Measurements from ENCODE around the gene ZNF462. TPM values are rescaled to one million over a fixed set of nuclear protein-coding genes. Genes with fewer than 3 reads are reported as not detected.

Gene ZNF462
- total and polyA plus RNA-seq, 2 of the 4 experiments (the other 2 are of a cell fraction), result 6.1 to 18.8 TPM

GRCh38 chr9:106953174-106953573, 90.2 kb downstream of the ZNF462 start:
- Histone ChIP-seq H3K14ac (replicated peaks; ENCODE audit: low read depth, low read length) (no peak overlapping the region), H3K4me3 (ENCODE audit: insufficient read depth, low read depth, low read length) (no peak overlapping the region), H3K27ac (ENCODE audit: insufficient read depth, low read length) (no peak overlapping the region), H3K4ac (ENCODE audit: low read depth, low read length) (no peak overlapping the region), H4K5ac (ENCODE audit: low read depth, low read length) (no peak overlapping the region), H3K9ac (ENCODE audit: low read depth, low read length) (no peak overlapping the region), H3K36me3 (ENCODE audit: control insufficient read depth, insufficient read depth, low read length) (peaks cover 5% of the 10 kb centered on the region; the same call in 1 of the 2 replicates), H3K9me1 (ENCODE audit: insufficient read depth, low read length) (0 out of 2 replicates have a peak, but pooled peaks cover 2% of the 10 kb centered on the region), H4K91ac (ENCODE audit: insufficient read depth, low read depth, low read length) (no peak overlapping the region), H3K27me3 (ENCODE audit: control insufficient read depth, insufficient read depth, low read length) (no peaks in the 10 kb centered on the region), H2BK120ac (ENCODE audit: low read depth, low read length) (no peak overlapping the region), H4K20me1 (ENCODE audit: insufficient read depth, low read length) (no peaks in the 10 kb centered on the region), H2BK15ac (ENCODE audit: low read depth, low read length) (no peak overlapping the region), H3K9me3 (ENCODE audit: control insufficient read depth, insufficient read depth, low read length) (no peaks in the 10 kb centered on the region), H3K23ac (ENCODE audit: low read depth, low read length) (no peak overlapping the region), H3K4me2 (ENCODE audit: low read depth, low read length) (no peak overlapping the region), H3K18ac (ENCODE audit: low read depth, low read length) (no peak overlapping the region; the same call in 1 of the 2 replicates), H2BK20ac (ENCODE audit: low read depth, low read length) (no peak overlapping the region), H4K8ac (ENCODE audit: low read depth in 2 of 2, low read length in 2 of 2) (no peak overlapping the region), H3K4me1 (ENCODE audit: control insufficient read depth, insufficient read depth, low read length) (no peaks in the 10 kb centered on the region; the same call in 1 of the 2 replicates), H3K79me1 (ENCODE audit: low read depth in 1 of 2, low read length in 2 of 2) (no peaks in the 10 kb centered on the region), H3K56ac (ENCODE audit: extremely low read depth, insufficient read depth, low read length) (no peak overlapping the region), H2BK5ac (ENCODE audit: low read depth, low read length, poor library complexity, severe bottlenecking) (no peak overlapping the region), H2AK9ac (replicated peaks; ENCODE audit: low read depth, low read length, poor library complexity) (no peak overlapping the region), H2AK5ac (ENCODE audit: low read depth, low read length) (no peak overlapping the region), H2AFZ (replicated peaks; ENCODE audit: low read length, poor library complexity) (no peak overlapping the region)
- intact Hi-C loops (cut with micrococcal nuclease) (no loop called here), dilution Hi-C loops (cut with HindIII; ENCODE audit: low sequenced_read_pairs, unreplicated experiment) (no loop called here), in situ Hi-C loops (cut with MboI; ENCODE audit: low sequenced_read_pairs) (no loop called here)
- 55% methylated on average over 2 of the region's 3 CpGs; no CpG with 5 or more reads in 1 of the 2 experiments for WGBS, 2 experiments (ENCODE audit: extremely low coverage in 2 of 2, insufficient read length in 1 of 2)
- ATAC-seq (ENCODE audit: low read depth) (peak; percentile 81), DNase-seq (peak; percentile 88)
- BruUV-seq (replicated peaks), result no TSS peak
- ChIA-PET POLR2A (ENCODE audit: unreplicated experiment) (no interaction called here), CTCF (no interaction called here)
- TF ChIP-seq BHLHE40 (IDR thresholded peaks at IDR 0.05; ENCODE audit: low read depth, low read length) (peak; percentile 9; the same call in 1 of the 2 replicates), CEBPB (IDR thresholded peaks at IDR 0.05; ENCODE audit: low read depth, low read length) (peak; percentile 76), MAFK (IDR thresholded peaks at IDR 0.05; ENCODE audit: low read depth, low read length) (no peak), NFE2L2 (IDR thresholded peaks at IDR 0.05; ENCODE audit: low read depth, low read length) (no peak), RFX5 (IDR thresholded peaks at IDR 0.05; ENCODE audit: low read depth, low read length) (no peak), CTCF (conservative IDR thresholded peaks at IDR 0.05; ENCODE audit: low read depth, low read length) (no peak), FOS (IDR thresholded peaks at IDR 0.05; ENCODE audit: low read depth, low read length) (peak; percentile 17; the same call in 1 of the 2 replicates), RAD21 (IDR thresholded peaks at IDR 0.05; ENCODE audit: low read length) (no peak), MAZ (IDR thresholded peaks at IDR 0.05; ENCODE audit: borderline replicate concordance, low read depth, low read length) (peak; percentile 73), CHD1 (IDR thresholded peaks at IDR 0.05; ENCODE audit: low read depth, low read length) (no peak), SMC3 (IDR thresholded peaks at IDR 0.05; ENCODE audit: low read depth, low read length) (no peak), MXI1 (IDR thresholded peaks at IDR 0.05; ENCODE audit: borderline replicate concordance, low read depth, low read length) (no peak), POLR2A (IDR thresholded peaks at IDR 0.05; ENCODE audit: low read depth, low read length) (no peak), RCOR1 (IDR thresholded peaks at IDR 0.05; ENCODE audit: insufficient replicate concordance, low read length) (peak; percentile 96), USF2 (IDR thresholded peaks at IDR 0.05; ENCODE audit: low read depth, low read length) (no peak)
- TF ChIP-seq, protein P1, sequence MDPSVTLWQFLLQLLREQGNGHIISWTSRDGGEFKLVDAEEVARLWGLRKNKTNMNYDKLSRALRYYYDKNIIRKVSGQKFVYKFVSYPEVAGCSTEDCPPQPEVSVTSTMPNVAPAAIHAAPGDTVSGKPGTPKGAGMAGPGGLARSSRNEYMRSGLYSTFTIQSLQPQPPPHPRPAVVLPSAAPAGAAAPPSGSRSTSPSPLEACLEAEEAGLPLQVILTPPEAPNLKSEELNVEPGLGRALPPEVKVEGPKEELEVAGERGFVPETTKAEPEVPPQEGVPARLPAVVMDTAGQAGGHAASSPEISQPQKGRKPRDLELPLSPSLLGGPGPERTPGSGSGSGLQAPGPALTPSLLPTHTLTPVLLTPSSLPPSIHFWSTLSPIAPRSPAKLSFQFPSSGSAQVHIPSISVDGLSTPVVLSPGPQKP (IDR thresholded peaks at IDR 0.05; ENCODE audit: borderline replicate concordance, low read depth, low read length), result no peak
